GM21423 (cell line): ENCODE data around the gene CCDC71L.

Experiments
- ATAC-seq: cut with Tn5 transposase; IDR thresholded peaks from one replicate; pipeline ENCODE4 v1.9.1; 2021; ENCODE audit warnings: mild to moderate bottlenecking, moderate library complexity; ENCODE audit not compliant: unreplicated experiment

The CCDC71L gene

DNA sequence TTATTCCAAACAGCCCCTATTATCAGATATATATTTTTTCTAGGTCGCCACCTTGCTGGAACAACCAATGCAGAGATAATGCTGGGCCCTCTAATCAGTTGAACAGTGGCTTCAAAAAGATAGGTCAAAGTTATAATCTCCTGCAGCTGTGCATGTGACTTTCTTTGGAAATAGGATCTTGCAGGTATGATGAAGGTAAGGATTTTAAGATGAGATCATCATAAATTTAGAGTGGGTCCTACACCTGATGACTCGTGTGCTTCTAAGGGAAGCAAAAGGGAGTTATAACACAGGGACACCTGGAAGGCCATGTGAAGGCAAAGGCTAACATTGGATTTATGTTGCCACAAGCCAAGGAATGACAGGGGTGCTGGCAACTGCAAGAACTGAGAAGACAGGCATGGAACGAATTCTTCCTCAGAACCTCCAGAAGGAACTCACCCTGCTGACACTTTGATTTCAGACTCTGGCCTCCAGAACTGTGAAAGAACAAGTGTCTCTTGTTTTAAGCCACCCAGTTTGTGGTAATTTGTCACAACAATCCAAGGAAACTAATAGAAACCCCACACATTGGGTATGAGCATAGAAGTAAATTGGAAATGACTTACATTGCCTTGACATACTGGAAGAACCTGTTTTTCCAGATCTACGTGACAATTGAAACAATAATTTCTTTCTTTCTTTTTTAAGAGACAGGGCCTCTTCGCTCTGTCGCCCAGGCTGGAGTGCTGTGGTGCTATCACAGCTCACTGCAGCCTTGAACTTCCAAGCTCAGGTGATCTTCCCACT is 34.4 kb downstream of the CCDC71L start:
- ATAC-seq, result no peak

DNA sequence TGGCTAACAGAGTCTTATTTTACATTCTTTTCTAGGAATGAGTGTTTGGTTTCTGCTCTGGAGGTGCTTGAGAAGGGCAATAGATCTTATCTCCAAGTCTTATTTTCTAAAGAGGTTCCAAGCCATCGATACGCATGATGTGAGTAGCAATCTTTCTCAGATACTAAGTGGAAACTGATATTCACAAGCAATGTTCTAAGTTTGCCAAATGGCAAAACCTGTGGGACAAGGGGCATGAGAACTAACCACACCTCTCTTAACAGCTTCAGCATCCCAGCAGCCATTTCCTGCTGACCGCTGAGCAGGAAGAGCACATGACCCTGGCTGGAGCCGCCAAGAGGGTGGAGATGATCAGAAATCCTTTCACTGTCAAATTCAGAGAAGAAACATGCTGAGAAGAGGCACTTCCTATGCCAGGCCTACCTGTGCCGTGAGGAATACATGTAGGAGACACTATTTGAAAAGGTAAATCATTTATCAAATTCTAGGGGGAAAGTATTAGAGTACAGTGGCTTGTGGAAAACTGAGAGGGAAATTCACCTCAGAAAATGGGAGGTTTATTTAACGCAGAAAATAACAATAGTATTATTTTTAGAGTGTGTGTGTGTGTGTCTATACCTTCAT is 35.2 kb downstream of the CCDC71L start:
- no peak for ATAC-seq

GRCh38 chr7:106623853-106624252 is 37.1 kb downstream of the CCDC71L start:
- no peak for ATAC-seq

GRCh38 chr7:106623315-106623660 is 37.7 kb downstream of the CCDC71L start:
- no peak for ATAC-seq

DNA sequence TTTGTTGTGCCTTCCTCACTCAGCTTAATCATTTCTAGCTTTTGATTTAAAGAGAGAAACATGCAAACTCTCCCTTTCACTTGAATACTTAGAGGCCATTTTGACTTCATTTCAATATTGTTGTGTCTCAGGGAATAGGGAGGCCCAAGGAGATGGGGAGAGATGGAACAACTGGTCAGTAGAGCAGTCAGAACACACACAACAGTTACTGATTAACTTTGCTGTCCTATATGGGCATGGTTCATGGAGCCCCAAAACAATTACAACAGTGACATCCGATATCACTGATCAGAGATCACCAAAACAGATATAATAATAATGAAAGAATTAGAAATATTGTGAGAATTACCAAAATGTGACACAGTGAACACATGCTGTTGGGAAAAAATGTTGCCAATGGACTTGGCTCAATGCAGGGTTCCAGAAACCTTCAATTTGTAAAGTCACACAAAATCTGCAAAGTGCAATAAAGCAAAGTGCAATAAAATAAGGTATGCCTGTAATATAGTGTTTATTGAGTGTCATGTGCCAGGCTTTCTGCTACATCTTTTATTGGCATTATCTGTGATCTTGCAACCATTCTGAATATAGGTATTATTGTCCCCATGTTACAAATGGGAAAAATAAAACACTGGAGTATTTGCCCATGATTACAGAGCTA is 38.2 kb downstream of the CCDC71L start:
- no peak for ATAC-seq

DNA sequence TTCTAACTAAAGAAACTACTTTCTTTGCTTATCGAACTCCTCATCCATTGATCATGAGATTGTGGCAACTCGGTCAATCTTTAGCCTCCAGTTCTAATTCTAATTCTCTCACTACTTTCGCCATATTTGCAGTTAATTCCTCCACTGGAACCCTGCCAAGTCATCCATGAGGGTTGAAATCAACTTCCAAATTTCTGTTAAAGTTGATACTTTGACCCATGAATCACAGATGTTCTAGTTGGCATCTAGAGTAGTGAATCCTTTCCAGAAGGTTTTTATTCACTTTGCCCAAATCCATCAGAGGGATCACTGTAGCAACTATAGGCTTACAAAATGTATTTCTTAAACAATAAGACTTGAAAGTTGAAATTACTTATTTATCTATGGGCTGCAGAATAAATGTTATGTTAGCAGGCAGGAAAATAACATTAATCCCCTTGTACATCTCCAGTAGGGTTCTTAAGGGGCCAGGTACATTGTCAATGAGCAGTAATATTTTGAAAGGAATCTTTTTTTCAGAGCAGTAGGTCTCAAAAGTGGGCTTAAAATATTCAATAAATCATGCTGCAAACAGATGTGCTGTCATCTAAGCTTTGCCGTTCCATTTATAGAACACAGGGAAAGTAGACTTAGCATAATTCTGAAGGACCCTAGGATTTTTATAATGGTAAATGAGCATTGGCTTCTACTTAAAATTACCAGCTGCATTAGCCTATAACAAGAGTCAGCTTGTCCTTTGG is 39.4 kb downstream of the CCDC71L start:
- no peak for ATAC-seq

DNA sequence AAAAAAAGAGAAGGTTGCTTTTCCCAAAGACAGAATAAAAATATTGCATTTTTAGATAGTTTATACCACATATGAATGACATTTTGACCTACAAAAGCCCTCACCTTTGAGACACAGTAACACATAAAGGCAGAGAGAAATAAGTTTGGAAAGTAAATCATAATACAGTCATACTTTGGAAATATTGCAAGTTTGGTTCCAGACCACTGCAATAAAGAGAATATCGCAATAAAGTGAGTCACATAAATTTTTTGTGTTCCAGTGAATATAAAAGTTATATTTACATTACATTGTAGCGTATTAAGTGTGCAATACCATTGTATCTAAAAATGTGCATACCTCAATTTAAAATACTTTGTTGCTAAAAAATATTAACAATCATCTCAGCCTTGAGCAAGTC is 40.3 kb downstream of the CCDC71L start:
- ATAC-seq, result no peak

DNA sequence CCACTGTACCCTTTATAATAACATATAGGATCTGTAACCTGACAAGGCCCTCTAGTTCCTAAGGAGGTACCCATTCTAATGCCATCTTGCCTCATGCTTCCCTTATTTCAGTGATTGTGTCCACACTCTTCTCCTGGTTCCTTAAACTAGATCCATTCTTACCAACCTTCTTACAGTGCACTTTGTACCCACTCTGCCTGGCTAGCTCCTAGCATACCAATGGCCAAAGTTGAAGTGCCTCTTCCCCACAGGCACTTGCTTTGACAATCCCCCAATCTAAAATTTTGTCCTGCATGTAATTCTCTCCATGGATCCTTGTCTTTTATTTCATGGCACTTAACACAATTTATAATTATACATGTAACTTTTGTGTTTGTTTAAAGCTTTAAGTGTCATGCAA is 40.9 kb downstream of the CCDC71L start:
- ATAC-seq, result no peak

DNA sequence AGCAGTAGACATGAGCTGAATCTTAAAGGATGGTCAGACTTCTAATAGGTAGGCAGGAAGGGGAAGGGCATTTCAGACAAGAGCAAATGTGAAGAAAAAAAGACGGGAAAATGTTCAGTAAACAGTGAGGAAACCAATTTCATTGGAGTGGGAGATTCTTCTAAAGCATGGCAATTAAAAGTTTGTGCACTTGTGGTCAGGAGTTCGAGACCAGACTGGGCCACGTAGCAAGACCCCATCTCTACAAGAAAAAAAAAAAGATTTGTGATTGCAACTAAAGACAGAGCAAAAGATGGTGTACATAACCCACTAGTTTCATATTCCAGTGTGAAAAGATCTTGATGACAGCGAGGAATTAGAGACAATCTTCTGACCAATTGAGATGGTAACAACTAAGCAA is 41.7 kb downstream of the CCDC71L start:
- no peak for ATAC-seq

GRCh38 chr7:106618480-106618879 is 42.5 kb downstream of the CCDC71L start:
- ATAC-seq, result no peak

- ATAC-seq, result no peak
These were observed 43.1 kb downstream of the CCDC71L start for GRCh38 chr7:106617860-106618259.

DNA sequence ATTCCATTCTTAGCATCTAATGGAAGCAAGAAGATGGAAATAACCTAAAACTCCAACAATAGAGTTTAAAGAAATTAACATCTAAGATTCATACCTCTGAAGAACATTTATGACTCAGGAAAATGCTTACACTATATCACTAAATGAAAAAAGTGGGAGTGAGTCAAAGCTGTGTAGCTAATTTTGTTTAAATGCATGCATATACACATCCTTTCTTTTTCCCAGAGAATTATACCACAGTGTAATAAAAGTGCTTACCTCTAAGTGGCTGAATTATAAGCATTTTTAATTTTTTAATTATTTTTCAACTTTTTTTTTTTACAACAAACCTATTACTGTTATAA is 44.3 kb downstream of the CCDC71L start:
- no peak for ATAC-seq

DNA sequence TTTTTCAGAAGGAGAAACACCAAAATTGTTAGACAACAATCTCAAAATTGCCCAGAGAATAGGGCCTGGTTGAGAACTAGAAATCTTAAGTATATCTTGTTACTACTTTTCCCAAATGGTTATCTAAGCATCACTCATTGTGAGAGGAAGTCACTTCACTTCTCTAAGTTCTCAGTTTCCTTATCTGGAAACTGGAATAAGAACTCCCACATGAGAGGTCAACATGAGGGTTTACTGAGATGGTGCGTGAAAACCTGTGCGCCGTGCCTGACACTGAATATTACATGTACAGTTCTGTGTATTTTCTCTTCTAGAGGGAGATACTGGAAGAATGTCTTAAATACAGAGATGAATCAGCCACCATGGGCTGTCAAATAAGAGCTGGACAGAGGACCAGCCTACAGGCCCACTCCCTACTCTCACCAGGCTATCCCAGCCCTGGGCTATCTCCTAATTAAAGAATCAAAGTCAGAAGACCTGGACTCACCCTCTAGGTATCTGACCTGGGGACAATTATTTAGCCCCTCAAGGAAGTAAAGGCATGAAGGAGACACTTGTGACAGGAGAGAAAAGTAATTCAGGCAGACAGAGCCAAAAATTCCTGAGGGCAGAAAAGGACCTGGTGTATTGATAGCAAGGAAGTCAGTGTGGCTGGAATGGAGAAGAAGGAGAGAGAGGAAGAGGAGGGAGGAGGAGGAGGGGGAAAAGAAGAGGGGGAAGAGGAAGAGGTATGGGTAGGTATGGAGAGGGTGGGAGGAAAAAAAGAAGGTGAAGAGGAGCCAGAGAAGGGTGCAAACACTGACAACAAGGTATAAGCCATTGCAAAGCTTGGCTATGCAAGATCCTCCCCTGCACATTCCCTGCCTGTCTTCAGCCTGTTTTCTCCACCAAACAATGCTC is 44.9 kb downstream of the CCDC71L start:
- no peak for ATAC-seq

GRCh38 chr7:106614751-106615150 is 46.2 kb downstream of the CCDC71L start:
- ATAC-seq, result no peak

- no peak for ATAC-seq
These were observed 47.0 kb downstream of the CCDC71L start for GRCh38 chr7:106613848-106614560.

- no peak for ATAC-seq
These were observed 47.7 kb downstream of the CCDC71L start for GRCh38 chr7:106613279-106613678.

DNA sequence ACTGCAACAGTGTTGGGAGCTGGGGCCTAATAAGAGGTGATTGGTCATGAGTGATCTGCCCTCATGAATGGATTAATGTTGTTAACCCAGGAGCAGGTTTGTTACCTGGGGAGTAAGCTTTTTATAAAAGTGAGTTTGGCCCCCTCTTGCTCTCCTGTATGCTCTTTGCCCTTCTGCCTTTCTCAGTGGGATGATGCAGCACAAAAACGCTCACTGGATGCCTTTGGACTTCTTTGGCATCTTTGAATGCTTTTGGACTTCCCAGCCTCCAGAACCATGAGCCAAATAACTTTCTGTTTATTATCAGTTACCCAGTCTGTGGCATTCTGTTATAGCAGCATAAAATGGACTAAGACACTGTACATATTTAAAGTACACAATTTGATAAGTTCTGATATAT is 48.5 kb downstream of the CCDC71L start:
- ATAC-seq, result no peak

- no peak for ATAC-seq
These were observed 49.0 kb downstream of the CCDC71L start for GRCh38 chr7:106611911-106612310.

DNA sequence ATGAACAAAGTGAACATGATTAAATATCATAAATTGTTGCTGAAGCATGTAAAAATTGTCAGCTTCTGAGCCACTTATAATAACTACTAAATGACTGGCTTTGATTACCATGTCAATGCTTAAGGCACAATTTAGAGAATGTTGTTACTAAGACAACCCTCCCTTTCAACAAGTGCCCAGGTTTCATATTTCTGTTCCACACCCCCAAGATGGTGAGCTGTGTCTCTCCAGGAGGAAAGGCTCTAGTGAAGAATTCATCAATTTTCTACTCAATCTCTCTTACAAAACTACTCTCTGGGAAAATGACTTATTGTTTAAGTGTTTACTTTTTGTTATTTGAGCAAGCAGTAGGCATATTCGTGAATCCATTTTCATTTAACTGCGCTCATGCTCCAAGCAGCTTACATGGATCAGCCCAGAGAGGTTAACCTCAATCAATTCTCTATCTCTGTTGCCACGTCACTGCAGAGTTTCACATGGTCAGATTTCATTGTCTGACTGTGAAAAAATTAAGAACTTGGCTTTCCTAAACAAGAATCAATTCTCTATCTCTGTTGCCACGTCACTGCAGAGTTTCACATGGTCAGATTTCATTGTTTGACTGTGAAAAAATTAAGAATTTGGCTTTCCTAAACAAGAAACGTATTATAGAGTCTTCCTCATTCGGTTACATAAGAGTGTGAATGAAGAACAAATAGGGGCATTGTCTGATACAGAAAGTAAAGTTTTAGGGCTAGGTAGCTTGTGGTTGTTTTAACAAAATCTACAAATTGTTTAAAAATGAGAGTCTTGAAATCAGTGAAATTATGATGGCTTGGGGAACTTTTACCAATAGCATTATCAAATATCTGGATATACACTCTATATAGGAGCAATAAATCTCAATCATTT is 49.7 kb downstream of the CCDC71L start:
- no peak for ATAC-seq
